K562 (cell line): ENCODE measurements around the gene ACSL5. TPM values are rescaled to one million over a fixed set of nuclear protein-coding genes. Genes with fewer than 3 reads are reported as not detected.

Experiments used
- ATAC-seq: fragments of 200-7000 bp; cut with Tn5 transposase; 3 replicates; pipeline ENCODE4 v1.9.1; 2020; ENCODE audit warnings: moderate library complexity
- BruUV-seq: library from RNA; stranded (reverse); fragments of 400-500 nt; replicated peaks from 2 replicates; lab custom pipeline; 2021; lab: Mats Ljungman, UMichigan
- CTCF ChIA-PET: fragments of 300-600 bp; formaldehyde crosslinking; extraction: SDS; loops from one replicate; lab custom pipeline; 2021; ENCODE audit warnings: low intra/inter-chr PET ratio; lab: Yijun Ruan, JAX
- POLR2A ChIA-PET: fragments of 300-600, 350-650 bp; sonication (Branson Sonifier 250); formaldehyde crosslinking; extraction: SDS; loops from one replicate; lab custom pipeline; 2021; ENCODE audit warnings: antibody characterized with exemption, inconsistent platforms; lab: Yijun Ruan, JAX
- DNase-seq, 4 experiments: peaks; one replicate each; pipeline versions ENCODE4 v3.0.0 to v3.0.0-alpha.2; 2011 to 2018; ENCODE audit warnings: low spot score in 3 of 4, mixed read lengths in 3 of 4; ENCODE audit errors: extremely low read depth in 1 of 4
- FAIRE-seq: peaks from 2 replicates; lab custom pipeline; 2011; peaks lifted over from hg19 to GRCh38; lab: Jason Lieb, UNC
- H2AFZ ChIP-seq: 2 replicates; pipeline ENCODE4 v1.6.0; 2011; ENCODE audit warnings: low read depth, low read length, control low read depth, inconsistent platforms
- H3K27ac ChIP-seq: fragments of 200-600 bp; 3 replicates; pipeline ENCODE4 v1.8.0; 2011; ENCODE audit warnings: low read depth, mild to moderate bottlenecking, control low read depth, inconsistent platforms, low read length, moderate library complexity, mixed read lengths; ENCODE audit errors: extremely low read depth
- H3K27me3 ChIP-seq, 2 experiments: fragments of 300-600 bp in 1 of 2; 2 replicates in 1 of 2; 3 replicates in 1 of 2; pipeline versions ENCODE4 v1.6.0 to v1.8.0; 2011; ENCODE audit warnings: inconsistent platforms in 2 of 2, low read length in 2 of 2, mild to moderate bottlenecking in 1 of 2, mixed read lengths in 1 of 2, moderate library complexity in 1 of 2; ENCODE audit not compliant: control insufficient read depth in 2 of 2, insufficient read depth in 2 of 2
- H3K36me3 ChIP-seq: fragments of 300-600 bp; 3 replicates; pipeline ENCODE4 v1.8.0; 2011; ENCODE audit warnings: mild to moderate bottlenecking, low read length, inconsistent platforms; ENCODE audit not compliant: control insufficient read depth, insufficient read depth
- H3K4me1 ChIP-seq, 2 experiments: fragments of 200-600 bp in 1 of 2; replicated peaks in 1 of 2; 2 replicates in 1 of 2; 3 replicates in 1 of 2; pipeline versions ENCODE4 v1.5.1 to v1.8.0; 2011; ENCODE audit warnings: inconsistent platforms in 2 of 2, low read length in 2 of 2, mild to moderate bottlenecking in 1 of 2, mixed read lengths in 1 of 2, moderate library complexity in 1 of 2; ENCODE audit not compliant: control insufficient read depth in 2 of 2, insufficient read depth in 2 of 2
- H3K4me2 ChIP-seq: 2 replicates; pipeline ENCODE4 v1.6.1; 2011; ENCODE audit warnings: low read length, control low read depth, inconsistent platforms, mixed read lengths; ENCODE audit not compliant: insufficient read depth
- H3K4me3 ChIP-seq: fragments of 200-600 bp; sonication (generic), shearing (Covaris generic); 2 replicates; pipeline ENCODE4 v1.5.1; 2016; ENCODE audit warnings: control low read depth, inconsistent platforms
- H3K79me2 ChIP-seq: fragments of 200-600 bp; 3 replicates; pipeline ENCODE4 v1.8.0; 2011; ENCODE audit warnings: low read length, inconsistent platforms; ENCODE audit not compliant: control insufficient read depth, insufficient read depth
- H3K9ac ChIP-seq, 2 experiments: 2 replicates each; pipeline versions ENCODE4 v1.6.0 to v1.6.1; 2011; ENCODE audit warnings: low read depth in 2 of 2, low read length in 2 of 2, control low read depth in 1 of 2, inconsistent platforms in 1 of 2, mild to moderate bottlenecking in 1 of 2, mixed read lengths in 1 of 2; ENCODE audit not compliant: insufficient read depth in 1 of 2
- H3K9me1 ChIP-seq: one replicate; pipeline ENCODE4 v1.6.0; 2011; ENCODE audit warnings: inconsistent platforms, mild to moderate bottlenecking, low read length, moderate library complexity; ENCODE audit not compliant: control insufficient read depth, insufficient read depth
- H3K9me3 ChIP-seq: replicated peaks from 2 replicates; pipeline ENCODE4 v1.5.1; 2011; ENCODE audit warnings: low read depth, low read length, inconsistent platforms; ENCODE audit not compliant: control insufficient read depth, insufficient read depth
- H4K20me1 ChIP-seq: replicated peaks from 2 replicates; pipeline ENCODE4 v1.6.1; 2011; ENCODE audit warnings: low read length, inconsistent platforms, mixed read lengths; ENCODE audit not compliant: control insufficient read depth, insufficient read depth
- GTF2F1 ChIP-seq: IDR thresholded peaks from 2 replicates; pipeline ENCODE4 v1.6.1; 2011; ENCODE audit warnings: low read depth, low read length, improper control_type of control experiment
- ZNF384 ChIP-seq: IDR thresholded peaks from 2 replicates; pipeline ENCODE4 v1.6.1; 2012; ENCODE audit warnings: low read depth, low read length, improper control_type of control experiment
- ZNF444 ChIP-seq: fragments of 250-450 bp; sonication (Bioruptor Pico); IDR thresholded peaks from 2 replicates; pipeline ENCODE4 v1.4.0; 2020; ENCODE audit warnings: mild to moderate bottlenecking, moderate library complexity
- WGBS: fragments of 100-300 bp; shearing (Covaris generic); methylation state at CpG from one replicate; pipeline ENCODE4 v1.1.6; 2016; ENCODE audit warnings: low coverage, mixed read lengths; ENCODE audit not compliant: insufficient coverage; ENCODE audit errors: missing lambda C conversion rate; 5-methylcytosine and 5-hydroxymethylcytosine counted together
- in situ Hi-C: fragments of 300-500 bp; cut with MboI; formaldehyde crosslinking; loops from 4 replicates; pipeline ENCODE4 v1.15.0; 2018; ENCODE audit warnings: inconsistent platforms, mixed read lengths
- intact Hi-C: fragments of 100-400 bp; cut with micrococcal nuclease; formaldehyde crosslinking; loops from 2 replicates; pipeline ENCODE4 v1.14.2; 2022
- polyA plus RNA-seq, 8 experiments: library from polyadenylated mRNA; depleted of rRNA in 4 of 8; stranded (reverse) in 5 of 8; unstranded in 3 of 8; fragments of >200 nt; fragmentation: Nextera tagmentation in 2 of 8; fragmentation: Illumina TruSeq in 1 of 8; extraction: Ambion mirVana in 2 of 8; extraction: Trizol in 1 of 8; gene quantifications; 2 replicates each; pipeline versions ENCODE4 v1.2.1 to v1.2.3, GENCODE V29; 2011 to 2014; ENCODE audit warnings: inconsistent platforms in 1 of 8, missing spikeins in 1 of 8
- total RNA-seq, 7 experiments: library from RNA; depleted of rRNA in 6 of 7; stranded (reverse); fragments of >200 nt in 6 of 7; fragmentation: Illumina TruSeq in 2 of 7; extraction: Trizol in 2 of 7; gene quantifications; 2 replicates each; pipeline versions ENCODE4 v1.2.1 to v1.2.3, GENCODE V29; 2011 to 2021; ENCODE audit warnings: low replicate concordance in 1 of 7
- TF ChIP-seq, protein P1 (sequence below): fragments of 250-450 bp; sonication (Bioruptor Pico); IDR thresholded peaks from 2 replicates; pipeline ENCODE4 v1.8.0; 2022; ENCODE audit warnings: moderate library complexity, mild to moderate bottlenecking, inconsistent platforms

ACSL5 gene
- total and polyA plus RNA-seq, 9 of the 15 experiments (the other 6 are each of a cell fraction or from before 2014, with no cell fraction given), result 0.19 to 1.4 (median 0.55) TPM

DNA sequence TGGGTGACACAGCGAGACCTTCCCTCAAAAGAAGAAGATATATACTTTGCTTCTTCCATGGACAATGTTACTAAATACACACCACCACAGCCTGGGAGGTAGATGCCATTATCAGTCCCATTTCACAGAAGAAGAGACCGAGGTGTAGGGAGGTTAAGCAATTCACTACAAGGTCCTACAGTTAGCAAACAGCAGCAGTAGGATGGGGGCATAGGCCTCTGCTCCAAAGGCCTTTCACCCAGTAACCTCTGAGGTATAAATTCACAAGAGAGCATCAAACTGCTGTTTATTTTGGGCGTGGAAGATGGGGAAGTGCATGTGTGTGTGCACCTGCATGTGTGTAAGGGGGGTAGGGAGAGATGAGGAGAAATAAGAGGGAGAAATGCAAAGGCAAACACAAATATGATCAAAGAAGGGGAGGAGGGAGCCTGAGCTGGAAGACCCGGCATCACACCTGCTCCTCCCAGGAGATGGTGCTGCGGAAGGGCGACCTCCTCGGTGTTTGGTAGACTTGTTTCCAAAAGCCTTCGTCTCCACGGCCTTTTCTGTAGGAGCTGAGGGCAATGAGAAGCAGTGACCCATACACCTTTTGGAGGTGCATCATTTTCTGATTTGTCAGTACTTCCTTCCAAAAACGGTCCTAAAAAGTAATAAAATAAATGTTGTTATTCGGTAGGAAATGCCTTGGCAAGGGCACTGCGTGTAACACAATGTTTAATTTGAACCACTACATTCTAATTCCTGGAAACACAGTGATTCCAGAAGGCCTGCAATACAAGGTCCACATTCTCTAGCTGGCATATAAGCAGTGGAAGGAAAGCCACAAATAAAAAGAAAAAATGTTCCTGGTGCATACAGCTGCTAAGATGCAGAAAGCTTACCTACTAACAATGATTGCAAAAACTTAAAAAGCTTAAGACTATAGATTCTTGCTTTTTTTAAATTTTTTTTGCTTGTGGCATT is 25.9 kb upstream of the ACSL5 start:
- in situ Hi-C loops, result no loop called here
- no peak for FAIRE-seq
- 2% methylated on average over 10 of the region's 12 CpGs for WGBS
- H3K36me3 ChIP-seq, result no peaks in the 10 kb centered on the region
- no peaks in the 10 kb centered on the region for H3K9me1 ChIP-seq
- H3K9me3 ChIP-seq, result no peaks in the 10 kb centered on the region
- no peak for ATAC-seq
- H3K27ac ChIP-seq, result no peak overlapping the region
- intact Hi-C loops, result no loop called here
- H3K27me3 ChIP-seq, result peaks cover 0 to 23% of the 10 kb centered on the region in 2 experiments; a peak in 2 of 5 replicates
- ChIA-PET POLR2A (no interaction called here), CTCF (no interaction called here)
- H3K79me2 ChIP-seq, result no peaks in the 10 kb centered on the region
- TF ChIP-seq ZNF384 (no peak), GTF2F1 (no peak), ZNF444 (no peak)
- TF ChIP-seq, protein P1, sequence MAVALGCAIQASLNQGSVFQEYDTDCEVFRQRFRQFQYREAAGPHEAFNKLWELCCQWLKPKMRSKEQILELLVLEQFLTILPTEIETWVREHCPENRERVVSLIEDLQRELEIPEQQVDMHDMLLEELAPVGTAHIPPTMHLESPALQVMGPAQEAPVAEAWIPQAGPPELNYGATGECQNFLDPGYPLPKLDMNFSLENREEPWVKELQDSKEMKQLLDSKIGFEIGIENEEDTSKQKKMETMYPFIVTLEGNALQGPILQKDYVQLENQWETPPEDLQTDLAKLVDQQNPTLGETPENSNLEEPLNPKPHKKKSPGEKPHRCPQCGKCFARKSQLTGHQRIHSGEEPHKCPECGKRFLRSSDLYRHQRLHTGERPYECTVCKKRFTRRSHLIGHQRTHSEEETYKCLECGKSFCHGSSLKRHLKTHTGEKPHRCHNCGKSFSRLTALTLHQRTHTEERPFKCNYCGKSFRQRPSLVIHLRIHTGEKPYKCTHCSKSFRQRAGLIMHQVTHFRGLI, result no peak
- DNase-seq, result no peak
- H3K4me1 ChIP-seq, result 0 out of 5 replicates have a peak, but pooled peaks cover 0 to 6% of the 10 kb centered on the region in 2 experiments
- H3K9ac ChIP-seq, result no peak overlapping the region
- H4K20me1 ChIP-seq, result no peaks in the 10 kb centered on the region; the same call in 1 of the 2 replicates
- H3K4me2 ChIP-seq, result no peak overlapping the region
- H2AFZ ChIP-seq, result no peak overlapping the region
- no peak overlapping the region for H3K4me3 ChIP-seq
- BruUV-seq, result no TSS peak
